ENCODE measurements around the gene CCL27.

The CCL27 gene

GRCh38 chr9:34684145-34684544 is 21.7 kb upstream of the CCL27 start:
- DNase-seq (ENCODE audit: low spot score): no peak

- DNase-seq (ENCODE audit: low spot score): no peak
Observed at GRCh38 chr9:34675869-34676268, 13.4 kb upstream of the CCL27 start.

GRCh38 chr9:34675048-34675714 is 12.7 kb upstream of the CCL27 start:
- peak; percentile 85 for DNase-seq (ENCODE audit: low spot score)

- no peak for DNase-seq (ENCODE audit: low spot score)
Observed at GRCh38 chr9:34674440-34674839, 12.0 kb upstream of the CCL27 start.

- no peak for DNase-seq (ENCODE audit: low spot score)
Observed at GRCh38 chr9:34671307-34671706, 8.8 kb upstream of the CCL27 start.

GRCh38 chr9:34669809-34670562 is 7.5 kb upstream of the CCL27 start:
- DNase-seq (ENCODE audit: low spot score): no peak

GRCh38 chr9:34665381-34666250 is 3.2 kb upstream of the CCL27 start:
- DNase-seq (ENCODE audit: low spot score): peak; percentile 95

- DNase-seq (ENCODE audit: low spot score): no peak
Observed at GRCh38 chr9:34665067-34665380, 2.6 kb upstream of the CCL27 start.

GRCh38 chr9:34664281-34665066 is 2.0 kb upstream of the CCL27 start:
- DNase-seq (ENCODE audit: low spot score): peak; percentile 88

GRCh38 chr9:34663303-34663605 is 797 bp upstream of the CCL27 start:
- no peak for DNase-seq (ENCODE audit: low spot score)

- DNase-seq (ENCODE audit: low spot score): no peak
Observed at GRCh38 chr9:34659592-34660253, 2.7 kb downstream of the CCL27 start.

GRCh38 chr9:34658461-34658860 is 4.0 kb downstream of the CCL27 start:
- DNase-seq (ENCODE audit: low spot score): no peak

- no peak for DNase-seq (ENCODE audit: low spot score)
Observed at GRCh38 chr9:34656992-34657391, 5.5 kb downstream of the CCL27 start.

GRCh38 chr9:34655394-34655793 is 7.1 kb downstream of the CCL27 start:
- DNase-seq (ENCODE audit: low spot score): no peak

- DNase-seq (ENCODE audit: low spot score): peak; percentile 39
Observed at GRCh38 chr9:34654323-34655051, 8.0 kb downstream of the CCL27 start.

- peak; percentile 55 for DNase-seq (ENCODE audit: low spot score)
Observed at GRCh38 chr9:34653151-34654072, 9.0 kb downstream of the CCL27 start.

- peak; percentile 42 for DNase-seq (ENCODE audit: low spot score)
Observed at GRCh38 chr9:34652602-34653000, 9.9 kb downstream of the CCL27 start.

- peak; percentile 94 for DNase-seq (ENCODE audit: low spot score)
Observed at GRCh38 chr9:34651876-34652601, 10.4 kb downstream of the CCL27 start, which contains the start of gene IL11RA. Gene IL11RA (plus strand): TSS chr9:34652185. CDS start chr9:34655218, 3,033 bp downstream.

- DNase-seq (ENCODE audit: low spot score): no peak
Observed at GRCh38 chr9:34651321-34651720, 11.1 kb downstream of the CCL27 start.

Measured in ecto neural progenitor cell (in vitro differentiated cells).